Loucy (cell line): ENCODE results near the gene GRB7.
A peak's percentile ranks its signal among the peaks of the same experiment; 100 is the strongest.

ENCODE experiments used
- H2AFZ ChIP-seq: fragments of 200-600 bp; sonication (generic); 2 replicates; pipeline ENCODE4 v1.6.0; 2016; ENCODE audit warnings: antibody characterized with exemption, mild to moderate bottlenecking, low read length, moderate library complexity
- H3F3A ChIP-seq: fragments of 200-600 bp; 2 replicates; pipeline ENCODE4 v1.6.0; 2016; ENCODE audit warnings: antibody characterized with exemption, low read depth, mild to moderate bottlenecking
- H3K27me3 ChIP-seq: fragments of 200-600 bp; sonication (generic); 2 replicates; pipeline ENCODE4 v1.6.1; 2014; ENCODE audit warnings: low read length, mild to moderate bottlenecking; ENCODE audit not compliant: insufficient read depth, poor library complexity, severe bottlenecking
- H3K36me3 ChIP-seq: fragments of 200-600 bp; sonication (generic); 2 replicates; pipeline ENCODE4 v1.6.1; 2016; ENCODE audit warnings: low read length; ENCODE audit not compliant: insufficient read depth
- H3K4me1 ChIP-seq: fragments of 200-600 bp; sonication (generic); 2 replicates; pipeline ENCODE4 v1.5.1; 2014; ENCODE audit warnings: low read length, mild to moderate bottlenecking; ENCODE audit not compliant: insufficient read depth, poor library complexity, severe bottlenecking
- H3K4me2 ChIP-seq: fragments of 200-600 bp; sonication (generic); 2 replicates; pipeline ENCODE4 v1.6.0; 2014; ENCODE audit warnings: antibody characterized with exemption, low read length, low read depth, mild to moderate bottlenecking; ENCODE audit not compliant: poor library complexity, severe bottlenecking
- H3K4me3 ChIP-seq: fragments of 200-600 bp; sonication (generic); 2 replicates; pipeline ENCODE4 v1.5.1; 2014; ENCODE audit warnings: low read length, mild to moderate bottlenecking, mixed read lengths; ENCODE audit not compliant: poor library complexity, severe bottlenecking
- H3K79me2 ChIP-seq: fragments of 200-600 bp; sonication (generic); 2 replicates; pipeline ENCODE4 v1.6.1; 2014; ENCODE audit warnings: low read length; ENCODE audit not compliant: insufficient read depth
- H3K9ac ChIP-seq: fragments of 200-600 bp; sonication (generic); 2 replicates; pipeline ENCODE4 v1.6.0; 2014; ENCODE audit warnings: mild to moderate bottlenecking, low read depth, low read length, moderate library complexity; ENCODE audit not compliant: poor library complexity, severe bottlenecking
- H3K9me2 ChIP-seq: fragments of 200-600 bp; sonication (generic); replicated peaks from 2 replicates; pipeline ENCODE4 v1.6.1; 2016; ENCODE audit warnings: low read depth, low read length, mixed read lengths
- H3K9me3 ChIP-seq: fragments of 200-600 bp; sonication (generic); 2 replicates; pipeline ENCODE4 v1.6.1; 2014; ENCODE audit warnings: mild to moderate bottlenecking, antibody characterized with exemption, low read length, low read depth; ENCODE audit not compliant: insufficient read depth
- H4K20me1 ChIP-seq: fragments of 200-600 bp; sonication (generic); 2 replicates; pipeline ENCODE4 v1.6.0; 2014; ENCODE audit warnings: antibody characterized with exemption, low read length, mild to moderate bottlenecking; ENCODE audit not compliant: insufficient read depth, poor library complexity, severe bottlenecking
- CTCF ChIP-seq: fragments of 200-600 bp; sonication (generic); conservative IDR thresholded peaks from 2 replicates; pipeline ENCODE4 v1.5.1; 2014; ENCODE audit warnings: mild to moderate bottlenecking, antibody characterized with exemption, low read length
- EZH2phosphoT487 ChIP-seq: fragments of 200-600 bp; IDR thresholded peaks from 2 replicates; pipeline ENCODE4 v1.6.1; 2018; ENCODE audit warnings: antibody characterized with exemption, mild to moderate bottlenecking, moderate library complexity, borderline replicate concordance

The GRB7 gene

GRCh38 chr17:39767147-39767546 lies 29.4 kb downstream of the GRB7 start:
- no peak overlapping the region for H2AFZ ChIP-seq
- H4K20me1 ChIP-seq: no peaks in the 10 kb centered on the region
- peaks cover 20% of the 10 kb centered on the region for H3K4me1 ChIP-seq
- H3K79me2 ChIP-seq: no peaks in the 10 kb centered on the region
- 0 out of 2 replicates have a peak, but pooled peaks cover 4% of the 10 kb centered on the region for H3F3A ChIP-seq
- TF ChIP-seq EZH2phosphoT487 (no peak), CTCF (no peak)
- H3K4me2 ChIP-seq: no peak overlapping the region
- no peaks in the 10 kb centered on the region for H3K9me2 ChIP-seq
- no peaks in the 10 kb centered on the region for H3K9me3 ChIP-seq
- H3K4me3 ChIP-seq: no peak overlapping the region
- no peak overlapping the region for H3K9ac ChIP-seq
- H3K36me3 ChIP-seq: no peaks in the 10 kb centered on the region
- H3K27me3 ChIP-seq: no peaks in the 10 kb centered on the region

- Histone ChIP-seq H3K4me1 (peaks cover 25% of the 10 kb centered on the region), H4K20me1 (no peaks in the 10 kb centered on the region), H3K9me3 (no peaks in the 10 kb centered on the region), H3K4me2 (peak overlapping the region; percentile 34), H3K4me3 (no peak overlapping the region), H3K9me2 (no peaks in the 10 kb centered on the region), H2AFZ (no peak overlapping the region), H3K36me3 (no peaks in the 10 kb centered on the region), H3K27me3 (peaks cover 3% of the 10 kb centered on the region), H3K9ac (no peak overlapping the region), H3K79me2 (no peaks in the 10 kb centered on the region), H3F3A (0 out of 2 replicates have a peak, but pooled peaks cover 4% of the 10 kb centered on the region)
- TF ChIP-seq EZH2phosphoT487 (no peak), CTCF (no peak)
These were observed 32.3 kb downstream of the GRB7 start for GRCh38 chr17:39769974-39770587.

GRCh38 chr17:39772415-39772814 lies 34.7 kb downstream of the GRB7 start:
- H3K27me3 ChIP-seq: peaks cover 21% of the 10 kb centered on the region
- no peak overlapping the region for H3K4me2 ChIP-seq
- 0 out of 2 replicates have a peak, but pooled peaks cover 4% of the 10 kb centered on the region for H3F3A ChIP-seq
- H3K4me3 ChIP-seq: no peak overlapping the region
- no peak overlapping the region for H3K9ac ChIP-seq
- H3K36me3 ChIP-seq: no peaks in the 10 kb centered on the region
- no peaks in the 10 kb centered on the region for H3K9me2 ChIP-seq
- no peaks in the 10 kb centered on the region for H3K79me2 ChIP-seq
- no peak overlapping the region for H2AFZ ChIP-seq
- no peaks in the 10 kb centered on the region for H3K9me3 ChIP-seq
- H3K4me1 ChIP-seq: peaks cover 25% of the 10 kb centered on the region
- TF ChIP-seq CTCF (no peak), EZH2phosphoT487 (no peak)
- H4K20me1 ChIP-seq: no peaks in the 10 kb centered on the region
